Thoracic aorta (tissue), 2 donors: ENCODE results near the gene CERK. TPM values are rescaled to one million over a fixed set of nuclear protein-coding genes. Genes with fewer than 3 reads are reported as not detected.

ENCODE experiments used
- ATAC-seq: fragments of 150-250 bp; one replicate; pipeline ENCODE4 v1.8.0; 2017; ENCODE audit warnings: low read depth; ENCODE audit not compliant: insufficient number of reproducible peaks, low FRiP score
- DNase-seq: peaks from one replicate; pipeline ENCODE4 v3.0.0-alpha.2; 2020; ENCODE audit warnings: low spot score
- H3K27ac ChIP-seq, 2 donors: fragments of 200-600 bp; sonication (generic); 1 replicate in 1 of 2; 2 replicates in 1 of 2; pipeline ENCODE4 v1.5.1; 2016; ENCODE audit warnings: mild to moderate bottlenecking in 2 of 2, moderate library complexity in 2 of 2
- H3K27me3 ChIP-seq: fragments of 200-600 bp; sonication (generic); replicated peaks from 2 replicates; pipeline ENCODE4 v1.6.0; 2016; ENCODE audit warnings: mild to moderate bottlenecking; ENCODE audit not compliant: insufficient read depth
- H3K36me3 ChIP-seq: fragments of 200-600 bp; sonication (generic); one replicate; pipeline ENCODE4 v1.5.1; 2016
- H3K4me1 ChIP-seq, 2 donors: fragments of 200-600 bp; sonication (generic); 1 replicate in 1 of 2; 2 replicates in 1 of 2; pipeline versions ENCODE4 v1.5.1 to v1.6.0; 2016; ENCODE audit warnings: low read depth in 2 of 2, mild to moderate bottlenecking in 1 of 2; ENCODE audit not compliant: control insufficient read depth in 1 of 2
- H3K4me3 ChIP-seq: fragments of 200-600 bp; sonication (generic); 2 replicates; pipeline ENCODE4 v1.5.1; 2016; ENCODE audit warnings: mild to moderate bottlenecking
- H3K9me3 ChIP-seq: fragments of 200-600 bp; sonication (generic); 2 replicates; pipeline ENCODE4 v1.5.1; 2016
- total RNA-seq, 2 donors: library from RNA; depleted of rRNA; stranded (reverse); fragments of >200 nt; gene quantifications; one replicate each; pipeline versions ENCODE4 v1.1.0 to v1.2.3, GENCODE V29; 2016
- TF ChIP-seq, protein P1 (sequence below): fragments of 200-600 bp; sonication (generic); IDR thresholded peaks from one replicate; pipeline ENCODE4 v1.5.1; 2019; ENCODE audit warnings: antibody characterized with exemption

CERK gene
- total RNA-seq, 2 donors from 2014 or later = 65.5 to 72.8 TPM

DNA sequence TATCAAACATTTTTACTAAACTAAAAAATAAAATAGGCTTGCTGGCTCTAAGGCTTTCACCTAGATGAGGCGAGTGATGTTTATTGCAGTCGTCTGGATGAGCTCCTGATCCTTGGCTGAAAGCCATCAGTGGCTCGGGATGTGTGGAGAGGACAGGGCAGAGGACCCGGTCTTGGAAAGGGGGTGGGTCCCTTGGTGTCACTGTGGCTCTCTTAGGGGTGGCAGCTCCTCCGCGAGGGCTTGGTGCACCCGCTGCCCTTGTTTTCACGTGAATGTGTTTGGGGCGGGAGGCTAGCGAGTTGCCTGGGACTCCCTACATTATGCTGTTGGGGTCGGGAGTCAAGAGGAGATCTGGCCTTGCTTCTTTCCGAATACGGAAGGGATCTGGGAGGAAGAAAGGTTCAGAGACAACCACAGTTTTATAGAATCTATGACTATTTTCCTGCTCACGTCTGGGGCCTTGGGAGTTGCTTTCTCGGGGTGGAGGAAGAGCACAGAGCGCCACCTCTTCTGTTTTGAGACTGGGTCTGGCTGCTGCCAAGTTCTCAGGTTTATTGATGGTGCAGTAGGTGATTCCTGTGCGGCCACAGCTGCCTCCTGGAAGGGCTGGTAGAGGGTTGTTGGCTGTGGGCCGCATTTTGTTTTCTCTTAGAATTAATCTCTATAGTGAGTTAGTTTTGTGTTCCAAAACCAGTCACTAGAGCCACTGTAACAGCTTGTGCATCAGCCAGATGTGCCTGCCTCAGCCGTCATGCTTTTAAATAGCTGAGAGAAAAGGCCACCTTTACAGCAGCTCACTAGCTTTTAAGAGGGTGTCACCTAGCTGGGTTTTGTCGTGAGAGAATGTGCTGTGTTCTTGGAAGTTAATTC lies 37.2 kb upstream of the CERK start:
- H3K9me3 ChIP-seq = no peaks in the 10 kb centered on the region
- TF ChIP-seq, protein P1, sequence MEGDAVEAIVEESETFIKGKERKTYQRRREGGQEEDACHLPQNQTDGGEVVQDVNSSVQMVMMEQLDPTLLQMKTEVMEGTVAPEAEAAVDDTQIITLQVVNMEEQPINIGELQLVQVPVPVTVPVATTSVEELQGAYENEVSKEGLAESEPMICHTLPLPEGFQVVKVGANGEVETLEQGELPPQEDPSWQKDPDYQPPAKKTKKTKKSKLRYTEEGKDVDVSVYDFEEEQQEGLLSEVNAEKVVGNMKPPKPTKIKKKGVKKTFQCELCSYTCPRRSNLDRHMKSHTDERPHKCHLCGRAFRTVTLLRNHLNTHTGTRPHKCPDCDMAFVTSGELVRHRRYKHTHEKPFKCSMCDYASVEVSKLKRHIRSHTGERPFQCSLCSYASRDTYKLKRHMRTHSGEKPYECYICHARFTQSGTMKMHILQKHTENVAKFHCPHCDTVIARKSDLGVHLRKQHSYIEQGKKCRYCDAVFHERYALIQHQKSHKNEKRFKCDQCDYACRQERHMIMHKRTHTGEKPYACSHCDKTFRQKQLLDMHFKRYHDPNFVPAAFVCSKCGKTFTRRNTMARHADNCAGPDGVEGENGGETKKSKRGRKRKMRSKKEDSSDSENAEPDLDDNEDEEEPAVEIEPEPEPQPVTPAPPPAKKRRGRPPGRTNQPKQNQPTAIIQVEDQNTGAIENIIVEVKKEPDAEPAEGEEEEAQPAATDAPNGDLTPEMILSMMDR = no peak
- no peak overlapping the region for H3K4me3 ChIP-seq
- no peaks in the 10 kb centered on the region for H3K36me3 ChIP-seq
- no peak for ATAC-seq
- H3K4me1 ChIP-seq = peaks cover 5 to 26% of the 10 kb centered on the region in 2 donors
- DNase-seq = no peak
- no peak overlapping the region for H3K27ac ChIP-seq
- H3K27me3 ChIP-seq = no peaks in the 10 kb centered on the region

DNA sequence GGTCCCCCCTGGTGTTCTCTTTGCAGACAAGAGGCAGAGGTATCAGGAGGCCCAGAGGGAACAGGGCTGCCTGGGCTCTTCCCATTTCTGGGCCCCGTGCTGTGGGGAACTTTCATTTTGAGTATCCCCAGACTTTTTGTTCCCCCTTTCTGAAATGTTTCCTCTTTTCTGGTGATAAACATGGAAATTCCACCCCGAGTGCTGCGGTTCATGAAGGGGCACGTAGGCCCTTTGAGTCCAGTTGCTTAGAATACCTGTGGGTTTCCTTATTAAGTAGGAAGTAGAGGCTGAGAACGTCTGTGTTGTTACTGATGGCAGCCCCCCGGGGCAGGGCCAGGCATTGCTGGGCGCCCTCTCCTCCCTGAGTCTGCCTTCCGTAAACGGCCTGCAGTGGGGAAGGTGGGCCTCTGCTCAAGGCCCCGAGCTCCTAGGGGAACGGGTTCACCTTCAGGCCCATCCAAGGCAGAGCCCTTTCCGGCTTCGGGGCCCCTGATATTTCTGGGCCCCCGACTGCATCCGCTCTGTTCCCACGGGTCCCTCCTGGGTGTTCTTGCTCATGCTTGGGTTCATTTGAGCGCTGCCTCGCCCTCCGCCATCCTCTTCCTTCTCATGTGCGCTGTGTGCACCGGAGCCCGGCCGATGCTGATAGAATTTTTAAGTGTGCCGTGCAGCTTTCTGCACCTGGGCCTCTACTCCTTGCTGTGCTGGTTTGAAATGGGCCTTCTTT lies 36.4 kb upstream of the CERK start:
- ATAC-seq (no peak), DNase-seq (no peak)
- Histone ChIP-seq H3K27me3 (no peaks in the 10 kb centered on the region), H3K4me1 (peaks cover 10 to 34% of the 10 kb centered on the region in 2 donors), H3K36me3 (no peaks in the 10 kb centered on the region), H3K27ac (peak overlapping the region in 1 of 2 donors; percentile 32), H3K9me3 (no peaks in the 10 kb centered on the region), H3K4me3 (no peak overlapping the region)
- TF ChIP-seq, protein P1 = no peak

DNA sequence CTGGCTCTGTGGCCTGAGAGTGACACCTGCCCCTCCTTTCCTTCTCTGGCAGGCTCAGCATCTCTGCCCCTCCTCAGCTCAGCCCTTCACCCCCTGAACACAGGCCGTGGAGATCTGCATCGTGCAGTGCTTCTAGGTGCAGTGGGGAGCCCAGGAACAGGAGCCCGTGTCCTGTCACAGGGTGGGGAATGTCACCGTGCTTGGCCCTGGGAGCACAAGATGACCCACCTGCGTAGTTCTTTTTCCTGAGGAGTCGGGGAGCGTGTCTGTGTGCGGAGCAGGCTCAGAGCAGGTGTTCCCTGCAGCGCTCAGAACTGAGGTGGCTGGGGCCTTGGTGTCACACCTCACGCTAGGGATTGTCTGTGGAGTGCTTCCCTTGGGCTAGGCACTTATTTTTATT lies 35.0 kb upstream of the CERK start:
- Histone ChIP-seq H3K4me3 (no peak overlapping the region), H3K27ac (peak overlapping the region in 1 of 2 donors; percentile 32), H3K4me1 (peaks cover 12 to 44% of the 10 kb centered on the region in 2 donors), H3K27me3 (no peaks in the 10 kb centered on the region), H3K9me3 (no peaks in the 10 kb centered on the region), H3K36me3 (no peaks in the 10 kb centered on the region)
- ATAC-seq = no peak
- TF ChIP-seq, protein P1 = no peak
- DNase-seq = no peak

DNA sequence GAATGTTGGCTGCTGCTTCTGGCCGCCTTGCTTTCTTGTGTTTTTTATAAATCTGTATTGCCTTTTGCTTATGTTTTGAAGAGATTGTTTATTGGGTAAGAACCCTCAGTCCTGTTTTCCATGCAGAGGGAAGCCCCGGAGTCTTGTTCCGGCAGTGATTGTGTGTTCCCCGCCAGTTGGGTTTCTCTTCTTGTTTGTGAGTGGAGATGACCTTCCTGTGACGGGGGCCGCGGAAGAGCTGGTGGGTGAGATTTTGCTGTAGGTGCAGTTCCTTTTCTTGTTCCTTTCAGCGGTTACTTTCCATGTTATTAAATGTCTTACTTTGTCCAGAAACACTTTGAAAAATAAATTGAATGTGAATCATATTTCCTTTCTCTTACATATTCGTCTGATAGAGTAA lies 32.7 kb upstream of the CERK start:
- Histone ChIP-seq H3K9me3 (no peaks in the 10 kb centered on the region), H3K27ac (peak overlapping the region in 1 of 2 donors; percentile 62), H3K4me3 (no peak overlapping the region), H3K36me3 (no peaks in the 10 kb centered on the region), H3K4me1 (peaks cover 15 to 41% of the 10 kb centered on the region in 2 donors), H3K27me3 (no peaks in the 10 kb centered on the region)
- DNase-seq = no peak
- TF ChIP-seq, protein P1 = no peak
- ATAC-seq = no peak

DNA sequence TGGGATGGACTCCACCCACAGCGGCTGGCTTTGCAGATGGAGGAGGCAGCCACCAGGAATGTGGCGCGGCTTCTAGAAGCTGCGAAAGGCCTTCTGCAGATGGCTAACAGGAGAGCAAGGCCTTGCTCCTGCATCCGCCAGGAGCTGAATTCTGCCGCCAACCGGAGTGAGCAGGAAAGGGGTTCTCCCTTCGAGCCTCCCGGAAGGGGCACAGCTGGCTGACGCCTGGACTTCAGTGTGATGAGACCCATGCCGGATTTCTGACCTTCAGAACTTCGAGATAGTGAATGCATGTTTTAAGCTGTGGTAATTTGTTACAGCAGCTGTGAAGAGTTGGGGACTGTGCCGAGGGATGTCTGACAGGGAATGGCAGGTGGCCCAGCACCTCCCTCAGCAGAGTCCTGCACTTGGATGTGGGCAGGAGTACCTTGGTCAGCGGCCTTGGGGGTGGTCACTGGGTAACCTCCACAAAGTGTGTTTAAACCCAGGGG lies 32.1 kb upstream of the CERK start:
- no peaks in the 10 kb centered on the region for H3K36me3 ChIP-seq
- H3K4me3 ChIP-seq = no peak overlapping the region
- H3K4me1 ChIP-seq = peaks cover 15 to 43% of the 10 kb centered on the region in 2 donors
- H3K27me3 ChIP-seq = no peaks in the 10 kb centered on the region
- H3K9me3 ChIP-seq = no peaks in the 10 kb centered on the region
- ATAC-seq (no peak), DNase-seq (no peak)
- TF ChIP-seq, protein P1 = no peak
- peak overlapping the region in 1 of 2 donors; percentile 62 for H3K27ac ChIP-seq
